ENCODE measurements around the gene CCR9. TPM values are rescaled to one million over a fixed set of nuclear protein-coding genes. Genes with fewer than 3 reads are reported as not detected.
"Not testable (repeated sequence)": the region's sequence is repeated elsewhere in the genome, so short reads cannot be mapped to it uniquely, and the experiment has no call there.

The CCR9 gene, protein sequence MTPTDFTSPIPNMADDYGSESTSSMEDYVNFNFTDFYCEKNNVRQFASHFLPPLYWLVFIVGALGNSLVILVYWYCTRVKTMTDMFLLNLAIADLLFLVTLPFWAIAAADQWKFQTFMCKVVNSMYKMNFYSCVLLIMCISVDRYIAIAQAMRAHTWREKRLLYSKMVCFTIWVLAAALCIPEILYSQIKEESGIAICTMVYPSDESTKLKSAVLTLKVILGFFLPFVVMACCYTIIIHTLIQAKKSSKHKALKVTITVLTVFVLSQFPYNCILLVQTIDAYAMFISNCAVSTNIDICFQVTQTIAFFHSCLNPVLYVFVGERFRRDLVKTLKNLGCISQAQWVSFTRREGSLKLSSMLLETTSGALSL
- total RNA-seq: 10 to 100 TPM; 19.4 to 21.6 TPM

DNA sequence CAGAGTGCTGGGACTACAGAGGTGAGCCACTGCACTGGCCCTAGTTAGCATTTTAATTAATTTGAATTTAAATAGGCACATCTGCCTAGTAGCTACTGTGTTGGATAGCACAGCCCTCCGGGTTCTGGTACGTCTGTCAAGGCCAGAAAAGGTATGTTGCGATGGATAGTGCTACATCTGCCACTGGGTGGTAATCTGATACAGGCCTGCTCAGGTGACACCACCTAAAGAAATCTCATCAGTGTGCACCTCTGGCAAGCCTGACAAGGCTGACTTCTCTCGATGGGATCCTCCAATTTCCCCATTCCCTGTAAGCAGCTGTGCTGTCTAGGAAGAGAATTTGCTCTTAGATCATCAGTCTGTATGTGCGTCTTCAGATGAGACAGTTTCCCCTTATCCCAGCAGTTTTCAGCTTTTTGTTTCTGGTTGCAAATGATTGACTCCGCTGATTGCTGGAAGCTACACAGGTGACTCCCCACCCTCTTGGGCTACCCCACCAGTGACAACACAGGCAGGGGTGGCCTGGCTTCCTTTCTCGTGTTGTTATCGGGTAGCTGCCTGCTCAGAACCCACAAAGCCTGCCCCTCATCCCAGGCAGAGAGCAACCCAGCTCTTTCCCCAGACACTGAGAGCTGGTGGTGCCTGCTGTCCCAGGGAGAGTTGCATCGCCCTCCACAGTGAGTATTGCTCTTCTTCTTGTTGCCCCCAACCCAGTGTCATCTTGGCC lies at the start of gene CCR9:
CCR9 (plus strand) TSS at position 565 of the 727 bp plus-strand sequence. CDS start 8,391 bp downstream, outside the sequence.
- DNase-seq (no peak), ATAC-seq (ENCODE audit: low read depth) (no peak)
- peaks cover 2% of the 10 kb centered on the region for H3K36me3 Mint-ChIP-seq
- POLR2A ChIA-PET: no interaction called here
- H3K9me3 Mint-ChIP-seq: no peaks in the 10 kb centered on the region
- H3K27ac Mint-ChIP-seq: no peak within 1 kb of the TSS
- no peak within 1 kb of the TSS for H3K4me3 Mint-ChIP-seq
- peaks cover 7% of the 10 kb centered on the region for H3K4me1 Mint-ChIP-seq
- peaks cover 37% of the 10 kb centered on the region for H3K27me3 Mint-ChIP-seq

DNA sequence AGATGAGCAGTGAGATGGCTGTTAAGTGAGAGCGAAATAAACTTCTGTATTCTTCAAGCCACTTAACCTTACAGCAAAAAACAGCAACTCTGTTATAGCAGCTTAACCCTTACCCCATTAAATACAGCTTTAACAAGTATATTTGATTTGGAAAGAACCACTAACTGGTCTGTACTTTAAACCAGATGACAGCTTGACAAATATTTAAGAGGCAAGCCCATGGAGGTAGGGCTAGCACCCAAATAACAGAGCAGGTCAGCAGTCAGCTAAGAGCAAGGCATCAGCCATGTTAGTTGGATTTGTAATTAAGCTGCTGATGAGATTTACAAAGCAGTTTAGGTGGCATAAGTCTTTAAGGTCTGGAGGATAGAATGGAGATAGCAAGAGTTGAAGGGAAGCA lies 47.9 kb upstream of the CCR9 start:
- POLR2A ChIA-PET: no interaction called here
- no peak overlapping the region for H3K27ac Mint-ChIP-seq
- DNase-seq (no peak), ATAC-seq (ENCODE audit: low read depth) (no peak)
- peaks cover 10% of the 10 kb centered on the region for H3K27me3 Mint-ChIP-seq
- H3K36me3 Mint-ChIP-seq: no peaks in the 10 kb centered on the region
- no peak overlapping the region for H3K4me3 Mint-ChIP-seq
- peaks cover 10% of the 10 kb centered on the region for H3K4me1 Mint-ChIP-seq
- no peaks in the 10 kb centered on the region for H3K9me3 Mint-ChIP-seq

DNA sequence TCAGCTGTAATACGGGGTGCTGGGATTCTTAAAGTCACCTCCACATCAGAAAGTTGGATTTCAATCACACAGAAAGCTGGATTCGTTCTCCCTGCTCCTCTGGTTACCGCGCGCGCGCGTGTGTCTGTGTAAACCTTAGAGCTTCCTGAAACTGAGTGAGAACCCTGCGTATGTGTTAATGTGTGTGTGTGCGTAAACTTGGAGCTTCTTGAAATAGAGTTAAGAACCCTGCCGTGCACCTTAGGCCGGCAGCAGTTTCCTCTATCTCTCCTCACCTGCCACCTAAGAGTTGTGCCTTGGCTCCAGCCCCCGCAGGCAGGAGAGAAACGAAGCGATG lies 45.0 kb upstream of the CCR9 start:
- Mint-ChIP-seq H3K36me3 (no peaks in the 10 kb centered on the region), H3K27me3 (peaks cover 18% of the 10 kb centered on the region), H3K4me1 (peaks cover 10% of the 10 kb centered on the region), H3K27ac (peak overlapping the region; percentile 74), H3K4me3 (peak overlapping the region; percentile 93), H3K9me3 (no peaks in the 10 kb centered on the region)
- ATAC-seq (ENCODE audit: low read depth) (peak; percentile 48), DNase-seq (no peak)
- POLR2A ChIA-PET: no interaction called here

DNA sequence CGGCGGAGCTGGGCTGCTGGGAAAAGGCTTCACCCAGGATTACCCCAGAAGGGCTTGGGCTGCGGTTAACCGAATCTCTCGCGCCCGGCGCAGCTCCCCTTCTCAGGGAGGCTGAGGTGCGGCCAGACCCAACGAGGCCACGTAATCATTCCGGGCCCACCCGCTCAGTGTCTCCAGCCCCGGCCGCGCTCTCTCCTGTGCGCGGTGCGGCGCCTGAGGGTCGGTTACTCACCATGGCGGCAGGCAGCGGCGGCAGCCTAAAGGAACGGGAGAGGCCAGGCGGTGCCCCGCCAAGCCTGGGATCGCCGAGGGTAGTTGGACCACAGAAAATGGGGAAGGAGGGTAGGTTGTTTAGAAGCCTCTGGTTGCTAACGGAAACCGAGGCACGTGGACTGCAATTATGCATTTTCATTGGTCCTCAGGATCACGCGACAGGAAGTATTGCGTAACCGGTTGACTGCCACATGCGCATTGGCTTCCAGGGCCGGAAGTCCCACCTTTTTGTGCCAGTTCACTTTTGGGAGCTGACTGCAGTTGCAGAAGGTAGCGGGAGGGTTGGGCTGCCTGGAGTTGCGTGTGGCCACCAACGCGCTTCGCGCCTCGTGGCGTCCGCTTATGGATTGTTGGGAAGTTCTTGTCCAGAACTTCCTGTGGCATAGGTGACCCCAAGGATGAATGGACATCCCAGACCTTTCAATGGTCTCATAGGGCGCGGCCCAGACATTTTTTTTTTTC lies 44.4 kb upstream of the CCR9 start, which contains the start of gene LZTFL1:
LZTFL1 (minus strand) TSS at position 363 of the 735 bp plus-strand sequence; CDS start at position 235, 128 bp downstream.
- ATAC-seq (ENCODE audit: low read depth) (peak; percentile 86), DNase-seq (peak; percentile 82)
- H3K4me3 Mint-ChIP-seq: peak within 1 kb of the TSS; percentile 93
- peaks cover 10% of the 10 kb centered on the region for H3K4me1 Mint-ChIP-seq
- no peaks in the 10 kb centered on the region for H3K36me3 Mint-ChIP-seq
- peak within 1 kb of the TSS; percentile 74 for H3K27ac Mint-ChIP-seq
- peaks cover 23% of the 10 kb centered on the region for H3K27me3 Mint-ChIP-seq
- POLR2A ChIA-PET: interaction anchor here (0.8 kb wide), 1 partner anchor 11 kb away, joined by 3 read pairs; no protein-coding TSS in a partner anchor
- H3K9me3 Mint-ChIP-seq: peaks cover 2% of the 10 kb centered on the region

DNA sequence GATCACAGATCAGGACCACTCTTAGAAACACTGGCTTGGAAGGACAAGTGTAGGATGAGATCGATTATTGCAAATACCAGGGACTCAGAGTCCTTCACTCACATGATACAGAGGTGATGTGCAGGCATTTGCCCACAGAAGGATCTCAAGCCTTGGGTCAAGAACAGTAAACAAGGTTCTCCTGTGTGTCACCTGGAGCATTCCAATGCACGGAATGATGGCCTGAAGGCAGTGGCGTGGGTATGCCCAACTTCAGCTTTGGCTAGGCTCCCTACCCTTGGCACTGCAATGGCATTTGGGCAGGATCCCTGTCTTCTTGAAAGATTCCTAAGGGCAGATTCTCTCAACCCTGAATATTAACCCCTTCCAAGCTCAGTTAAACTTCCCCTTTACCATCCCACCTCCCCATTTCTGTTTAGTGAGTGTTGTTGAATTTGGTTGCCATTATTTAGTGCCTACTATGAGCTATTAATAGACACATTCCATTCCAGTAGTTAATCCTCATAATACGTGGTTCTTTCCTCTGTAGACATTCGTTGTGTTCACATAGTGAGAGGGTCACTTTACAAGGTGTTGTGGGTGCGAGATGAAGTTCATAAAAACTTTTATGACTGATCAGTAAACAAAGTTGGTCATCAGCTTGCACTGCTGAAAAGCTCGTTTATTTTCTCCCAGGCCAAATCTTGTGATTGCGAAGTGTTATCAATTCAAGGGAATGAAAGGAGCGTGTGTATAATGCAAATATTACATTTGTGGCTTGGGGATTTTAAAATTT lies 43.3 kb upstream of the CCR9 start:
- no peak for DNase-seq
- no peak overlapping the region for H3K27ac Mint-ChIP-seq

DNA sequence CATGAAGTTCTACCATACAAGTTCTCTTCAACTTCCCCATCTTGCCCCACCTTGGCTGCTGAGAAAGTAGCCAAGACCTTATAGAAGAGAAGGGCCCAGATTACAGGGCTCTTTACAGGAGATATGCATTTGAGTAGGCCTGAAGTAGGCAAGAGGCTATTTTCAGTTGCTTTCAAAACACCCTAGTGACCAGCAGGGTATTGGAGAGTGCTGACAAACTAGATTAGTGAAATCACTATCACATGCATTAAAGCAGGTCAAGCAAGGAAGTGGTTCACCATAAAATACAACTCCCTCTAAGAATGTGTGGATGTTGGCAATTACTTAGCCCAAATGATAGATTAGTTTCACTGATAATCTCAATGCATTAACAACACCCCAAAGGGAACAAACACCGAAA lies 41.7 kb upstream of the CCR9 start:
- ATAC-seq (ENCODE audit: low read depth) (no peak), DNase-seq (no peak)
- no peak overlapping the region for H3K27ac Mint-ChIP-seq
- POLR2A ChIA-PET: interaction anchor here (0.7 kb wide), 1 partner anchor 98 kb away, joined by 3 read pairs; no protein-coding TSS in a partner anchor
- H3K27me3 Mint-ChIP-seq: peaks cover 35% of the 10 kb centered on the region
- H3K4me1 Mint-ChIP-seq: peaks cover 7% of the 10 kb centered on the region
- H3K9me3 Mint-ChIP-seq: peaks cover 2% of the 10 kb centered on the region
- H3K4me3 Mint-ChIP-seq: no peak overlapping the region
- no peaks in the 10 kb centered on the region for H3K36me3 Mint-ChIP-seq

More for the DNA sequence above, 43.3 kb upstream of the CCR9 start:
- peak overlapping the region; percentile 93 for H3K4me3 Mint-ChIP-seq
- peaks cover 2% of the 10 kb centered on the region for H3K9me3 Mint-ChIP-seq
- POLR2A ChIA-PET: interaction anchor here (0.8 kb wide), 1 partner anchor 10 kb away, joined by 3 read pairs; no protein-coding TSS in a partner anchor
- peaks cover 32% of the 10 kb centered on the region for H3K27me3 Mint-ChIP-seq
- H3K36me3 Mint-ChIP-seq: no peaks in the 10 kb centered on the region
- peaks cover 9% of the 10 kb centered on the region for H3K4me1 Mint-ChIP-seq
- no peak for ATAC-seq (ENCODE audit: low read depth)

DNA sequence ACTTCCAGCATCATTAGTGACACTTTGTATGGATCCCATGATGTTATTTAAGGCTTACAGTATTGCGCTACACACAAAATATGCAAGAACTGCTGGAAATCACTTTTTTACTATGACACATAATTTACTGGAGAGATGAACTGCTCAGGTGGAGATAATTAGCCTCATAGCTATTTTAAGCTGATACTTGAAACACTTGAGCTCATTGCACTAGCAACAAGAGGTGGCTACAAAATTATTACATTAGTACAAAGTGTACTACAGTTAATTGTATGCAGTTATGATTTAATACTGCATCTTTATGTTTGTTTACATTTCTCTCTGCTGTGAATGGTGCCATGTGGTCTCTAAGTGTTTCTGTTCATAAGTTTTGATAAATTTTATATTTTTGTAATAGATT lies 38.0 kb upstream of the CCR9 start:
- DNase-seq (no peak), ATAC-seq (ENCODE audit: low read depth) (no peak)
- POLR2A ChIA-PET: no interaction called here
- H3K27ac Mint-ChIP-seq: no peak overlapping the region
- H3K36me3 Mint-ChIP-seq: no peaks in the 10 kb centered on the region
- peaks cover 55% of the 10 kb centered on the region for H3K27me3 Mint-ChIP-seq
- H3K9me3 Mint-ChIP-seq: peaks cover 2% of the 10 kb centered on the region
- H3K4me3 Mint-ChIP-seq: no peak overlapping the region
- H3K4me1 Mint-ChIP-seq: peaks cover 4% of the 10 kb centered on the region

DNA sequence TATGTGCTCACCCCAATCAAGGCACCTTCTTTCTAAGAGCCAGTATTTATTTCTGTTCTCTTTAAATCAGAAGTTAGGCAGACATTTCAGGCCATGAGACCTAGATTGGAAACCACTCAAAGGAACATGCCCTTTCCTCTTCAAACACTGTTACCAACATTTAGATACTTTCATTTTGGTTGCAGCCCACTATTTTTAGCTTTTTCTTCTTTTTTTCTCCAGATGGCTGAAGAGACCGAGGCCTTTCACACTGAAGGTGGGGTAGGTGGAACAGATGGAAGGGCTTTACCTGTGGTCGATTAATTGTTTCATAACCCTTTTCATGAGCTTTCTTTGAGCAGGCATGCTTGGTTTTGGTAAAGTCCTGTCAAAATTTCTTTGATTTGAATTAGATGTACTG lies 33.5 kb upstream of the CCR9 start:
- ATAC-seq (ENCODE audit: low read depth) (no peak), DNase-seq (no peak)
- no peak overlapping the region for H3K4me3 Mint-ChIP-seq
- POLR2A ChIA-PET: interaction anchor here (1.1 kb wide), 1 partner anchor 10 kb away, joined by 3 read pairs; no protein-coding TSS in a partner anchor
- H3K36me3 Mint-ChIP-seq: peaks cover 2% of the 10 kb centered on the region
- peaks cover 10% of the 10 kb centered on the region for H3K4me1 Mint-ChIP-seq
- peaks cover 59% of the 10 kb centered on the region for H3K27me3 Mint-ChIP-seq
- peaks cover 3% of the 10 kb centered on the region for H3K9me3 Mint-ChIP-seq
- no peak overlapping the region for H3K27ac Mint-ChIP-seq

DNA sequence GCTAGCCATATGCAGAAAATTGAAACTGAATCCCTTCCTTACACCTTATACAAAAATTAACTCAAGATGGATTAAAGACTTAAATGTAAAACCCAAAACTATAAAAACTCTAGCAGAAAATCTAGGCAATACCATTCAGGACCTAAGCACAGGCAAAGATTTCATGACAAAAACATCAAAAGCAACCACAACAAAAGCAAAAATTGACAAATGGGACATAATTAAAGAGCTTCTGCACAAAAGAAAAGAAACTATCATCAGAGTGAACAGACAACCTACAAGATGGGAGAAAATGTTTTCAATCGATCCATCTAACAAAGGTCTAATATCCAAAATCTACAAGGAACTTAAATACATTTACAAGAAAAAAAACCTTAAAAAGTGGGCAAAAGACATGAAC lies 30.0 kb upstream of the CCR9 start:
- POLR2A ChIA-PET; H3K27ac Mint-ChIP-seq; H3K4me3 Mint-ChIP-seq; H3K36me3 Mint-ChIP-seq; H3K9me3 Mint-ChIP-seq; ATAC-seq (ENCODE audit: low read depth); DNase-seq: not testable (repeated sequence)
- Mint-ChIP-seq H3K4me1 (peaks cover 12% of the 10 kb centered on the region), H3K27me3 (peaks cover 45% of the 10 kb centered on the region)

DNA sequence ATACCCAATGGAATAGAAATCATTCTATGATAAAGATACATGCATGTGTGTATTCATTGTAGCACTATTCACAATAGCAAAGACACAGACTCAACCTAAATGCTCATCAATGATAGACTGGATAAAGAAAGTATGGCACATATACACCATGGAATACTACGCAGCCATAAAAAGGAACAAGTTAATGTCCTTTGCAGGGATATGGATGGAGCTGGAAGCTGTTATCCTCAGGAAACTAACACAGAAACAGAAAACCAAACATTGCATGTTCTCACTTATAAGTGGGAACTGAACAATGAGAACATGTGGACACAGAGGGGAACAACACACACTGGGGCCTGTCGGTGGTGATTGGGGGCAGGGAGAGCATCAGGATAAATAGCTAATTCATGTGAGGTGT lies 29.3 kb upstream of the CCR9 start:
- H3K36me3 Mint-ChIP-seq; DNase-seq; H3K27ac Mint-ChIP-seq; H3K4me3 Mint-ChIP-seq; H3K9me3 Mint-ChIP-seq; POLR2A ChIA-PET; ATAC-seq (ENCODE audit: low read depth): not testable (repeated sequence)
- peaks cover 43% of the 10 kb centered on the region for H3K27me3 Mint-ChIP-seq
- peaks cover 12% of the 10 kb centered on the region for H3K4me1 Mint-ChIP-seq

DNA sequence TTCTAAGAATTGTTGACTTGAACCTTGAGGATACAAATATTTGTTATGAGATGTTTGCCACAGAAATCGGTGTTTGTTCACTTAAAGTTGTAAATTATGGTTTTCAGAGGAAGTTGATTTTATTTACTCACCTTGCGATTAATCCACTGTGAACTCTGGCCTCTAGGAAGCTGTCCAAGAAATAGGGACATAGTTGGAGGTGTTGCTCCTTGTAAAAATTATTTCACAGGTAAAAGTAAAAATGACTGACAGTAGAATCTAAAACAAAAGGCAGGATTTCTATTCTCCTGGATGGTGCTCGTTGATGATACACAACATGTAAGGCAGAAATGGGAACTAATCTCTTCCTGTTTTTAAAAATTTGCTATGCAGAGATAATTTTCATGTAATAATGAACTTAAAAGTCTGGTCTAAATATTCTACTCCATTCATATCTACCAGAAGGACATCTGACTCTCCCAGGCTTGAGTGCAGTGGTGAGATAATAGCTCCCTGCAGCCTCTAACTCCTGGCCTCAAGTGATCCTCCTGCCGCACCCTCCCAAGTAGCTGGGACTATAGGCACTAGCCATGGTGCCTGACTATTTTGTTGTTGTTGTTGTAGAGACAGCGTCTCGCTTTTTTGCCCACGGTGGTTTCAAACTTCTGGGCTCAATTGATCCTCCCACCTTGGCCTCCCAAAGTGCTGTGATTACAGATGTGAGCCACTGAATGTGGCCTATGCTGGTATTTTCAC lies 27.4 kb upstream of the CCR9 start:
- ATAC-seq (ENCODE audit: low read depth) (no peak), DNase-seq (no peak)
- peaks cover 5% of the 10 kb centered on the region for H3K4me1 Mint-ChIP-seq
- peaks cover 47% of the 10 kb centered on the region for H3K27me3 Mint-ChIP-seq
- peaks cover 2% of the 10 kb centered on the region for H3K36me3 Mint-ChIP-seq
- peaks cover 8% of the 10 kb centered on the region for H3K9me3 Mint-ChIP-seq
- POLR2A ChIA-PET: no interaction called here
- H3K27ac Mint-ChIP-seq: no peak overlapping the region
- no peak overlapping the region for H3K4me3 Mint-ChIP-seq

DNA sequence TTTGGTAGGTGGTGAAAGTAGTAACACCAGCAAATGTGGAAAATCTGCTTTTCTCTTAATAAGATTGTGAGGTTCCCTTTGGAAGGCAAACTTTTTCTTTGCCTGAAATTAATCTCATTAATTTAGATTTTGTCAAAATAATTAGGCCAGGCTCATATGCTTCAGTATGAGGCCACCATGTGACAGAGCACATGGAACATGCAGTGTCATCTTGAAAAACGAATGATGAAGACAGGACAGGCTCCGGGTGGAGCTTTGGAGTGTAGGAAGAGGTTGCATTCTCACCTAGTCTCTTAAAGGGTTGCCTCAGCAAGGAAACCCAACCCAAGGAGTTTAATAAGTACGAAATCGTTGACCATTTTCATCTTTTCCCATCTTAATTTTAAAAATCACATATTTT lies 25.9 kb upstream of the CCR9 start:
- Mint-ChIP-seq H3K4me1 (peaks cover 13% of the 10 kb centered on the region), H3K36me3 (peaks cover 2% of the 10 kb centered on the region), H3K27me3 (peaks cover 45% of the 10 kb centered on the region), H3K27ac (no peak overlapping the region), H3K9me3 (peaks cover 6% of the 10 kb centered on the region), H3K4me3 (no peak overlapping the region)
- DNase-seq: no peak
- POLR2A ChIA-PET: no interaction called here
- ATAC-seq (ENCODE audit: low read depth): no peak
